NK-92 treated with Interleukin-12 subunit alpha and Interleukin-12 subunit beta, amount 100 ng/mL, for 24 hours (cell line): ENCODE measurements around the gene PRKCA.

Experiments
- DNase-seq: peaks from one replicate; lab custom pipeline; 2025; lab: John Stamatoyannopoulos, UW

The PRKCA gene

GRCh38 chr17:66654764-66655163 is 352.4 kb downstream of the PRKCA start:
- DNase-seq, result no peak

- DNase-seq, result no peak
These were observed 353.0 kb downstream of the PRKCA start for GRCh38 chr17:66655461-66655860.

- no peak for DNase-seq
These were observed 353.4 kb downstream of the PRKCA start for GRCh38 chr17:66655861-66656260.

DNA sequence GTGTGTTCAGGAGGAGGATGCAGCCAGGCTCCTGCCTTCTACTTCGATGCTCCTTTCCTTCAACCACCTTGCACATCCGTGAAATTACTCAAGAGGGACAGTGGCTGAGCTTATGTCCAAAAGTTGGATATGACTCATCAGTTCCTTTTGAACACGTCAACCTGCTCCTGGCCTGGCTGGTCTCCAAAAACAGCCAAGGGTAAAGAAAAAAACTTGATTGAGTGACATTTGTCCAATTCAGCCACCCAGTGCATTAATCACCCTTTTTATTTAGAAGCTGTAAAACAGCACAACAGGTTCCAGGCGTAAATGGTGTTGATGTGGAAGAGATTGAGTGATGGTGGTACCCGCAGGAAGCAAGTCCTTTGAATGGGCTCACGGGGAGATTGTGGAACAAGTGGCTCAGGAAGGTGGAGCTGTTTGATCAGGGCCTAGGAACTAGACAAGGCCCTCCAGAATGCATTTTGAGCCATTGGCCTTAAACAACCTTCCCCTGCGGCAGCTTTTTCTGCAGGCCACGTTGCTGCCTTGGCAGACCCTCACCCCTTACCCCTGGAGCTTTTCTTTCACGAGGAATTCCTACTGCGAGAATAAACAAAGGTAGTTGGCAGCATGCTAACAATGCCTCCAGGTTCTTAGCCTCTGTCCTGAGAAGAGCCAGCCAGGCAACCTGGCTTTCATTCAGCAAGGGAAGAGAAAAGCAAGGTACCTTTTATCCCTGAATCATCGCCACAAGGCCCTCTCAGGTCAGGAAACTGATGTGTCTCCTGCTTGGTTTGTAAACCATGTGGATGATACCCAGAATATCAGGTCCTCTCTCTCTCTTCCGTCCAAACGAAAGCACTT is 359.2 kb downstream of the PRKCA start:
- DNase-seq, result no peak

DNA sequence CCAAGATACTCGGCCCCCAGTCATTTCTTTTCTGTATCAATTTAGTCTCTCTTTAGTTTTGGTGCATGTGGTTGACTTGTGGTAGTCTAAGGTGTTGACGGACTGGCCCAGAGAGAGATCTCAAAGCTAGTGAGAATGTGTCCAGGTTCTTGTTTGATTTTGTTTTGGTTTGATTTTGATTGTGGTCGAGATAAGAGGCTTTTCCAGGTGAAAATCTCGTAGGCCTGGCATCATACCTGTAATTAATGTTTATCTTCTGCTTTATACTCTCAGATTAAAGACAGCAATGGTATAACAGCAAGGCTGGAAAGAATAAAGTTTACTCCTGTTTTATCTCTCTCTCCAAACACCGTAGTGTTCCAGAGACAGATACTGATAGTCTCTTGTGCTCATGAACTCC is 360.1 kb downstream of the PRKCA start:
- no peak for DNase-seq

- no peak for DNase-seq
These were observed 360.7 kb downstream of the PRKCA start for GRCh38 chr17:66663041-66663606.

GRCh38 chr17:66664336-66664735 is 361.9 kb downstream of the PRKCA start:
- no peak for DNase-seq

- no peak for DNase-seq
These were observed 362.8 kb downstream of the PRKCA start for GRCh38 chr17:66665194-66665593.

DNA sequence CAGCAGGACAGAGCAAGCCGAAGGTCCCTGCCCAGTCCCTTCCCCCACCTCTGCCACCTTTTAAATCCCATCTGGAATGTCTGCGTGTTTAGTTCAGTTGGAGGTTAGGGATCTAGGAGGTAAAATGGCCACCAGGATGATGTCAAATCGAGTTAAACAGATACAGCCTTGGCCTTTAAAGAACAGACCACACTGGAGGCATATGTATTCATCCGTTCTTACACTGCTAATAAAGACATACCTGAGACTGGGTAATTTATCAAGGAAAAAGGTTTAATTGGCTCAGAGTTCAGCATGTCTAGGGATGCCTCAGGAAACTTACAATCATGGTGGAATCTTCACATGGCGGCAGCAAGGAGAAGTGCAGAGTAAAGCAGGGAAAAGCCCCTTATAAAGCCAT is 364.7 kb downstream of the PRKCA start:
- no peak for DNase-seq

GRCh38 chr17:66667491-66668030 is 365.1 kb downstream of the PRKCA start:
- no peak for DNase-seq

DNA sequence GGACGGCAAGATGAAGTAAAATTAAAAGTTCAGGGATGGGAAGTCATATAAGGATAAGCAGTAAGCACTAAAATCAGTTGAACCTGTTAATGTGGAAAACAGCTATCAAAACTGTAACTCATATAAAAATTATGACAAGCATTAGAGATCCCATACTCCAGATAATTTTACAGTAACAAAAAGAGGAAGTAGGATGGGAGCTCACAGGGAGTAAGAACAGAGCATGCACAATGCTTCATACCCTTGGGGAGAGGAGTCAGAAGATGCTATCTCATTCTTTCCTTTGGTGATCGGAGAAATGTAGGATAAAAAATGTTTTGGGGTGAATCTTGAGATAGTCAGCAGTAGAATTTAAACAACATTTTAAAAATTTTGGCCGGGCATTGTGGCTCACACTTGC is 367.8 kb downstream of the PRKCA start:
- no peak for DNase-seq

GRCh38 chr17:66671156-66671555 is 368.7 kb downstream of the PRKCA start:
- no peak for DNase-seq

GRCh38 chr17:66673668-66674276 is 371.4 kb downstream of the PRKCA start:
- DNase-seq, result peak; percentile 42

DNA sequence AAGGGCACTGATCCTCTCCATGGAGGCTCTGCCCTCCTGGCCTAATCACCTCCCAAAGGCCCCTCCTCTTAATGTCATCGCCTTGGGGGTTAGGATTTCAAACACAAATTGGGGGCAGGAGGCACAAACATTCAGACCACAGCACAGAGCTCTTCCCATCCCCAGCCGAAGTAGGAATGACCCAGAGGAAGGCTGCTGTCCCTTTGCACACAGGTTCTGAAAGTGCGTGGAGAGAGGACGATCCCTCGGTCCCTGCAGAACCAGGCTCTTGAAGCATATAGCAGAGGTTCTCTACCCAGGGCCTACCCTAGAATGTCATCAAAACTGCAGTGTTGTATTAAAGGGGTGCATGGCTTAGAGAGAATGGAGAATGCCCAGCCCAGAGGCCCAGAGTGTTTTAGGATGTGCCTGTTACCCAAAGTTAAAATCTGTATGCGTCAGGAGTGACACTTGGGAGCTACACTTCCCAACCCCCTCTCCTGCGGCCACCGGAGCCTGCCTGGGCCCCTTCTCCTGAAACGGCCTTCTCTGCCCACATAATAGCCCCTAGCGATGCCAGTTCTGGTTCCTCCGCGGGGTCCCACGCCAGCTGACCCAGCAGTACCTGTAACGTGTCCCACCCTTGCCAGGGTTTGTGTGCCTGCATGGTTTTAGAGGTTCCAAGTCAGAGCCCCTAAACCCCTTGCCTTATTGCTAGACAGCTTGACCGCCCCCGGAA is 373.0 kb downstream of the PRKCA start:
- DNase-seq, result no peak

GRCh38 chr17:66675991-66676371 is 373.6 kb downstream of the PRKCA start:
- DNase-seq, result no peak

- peak; percentile 38 for DNase-seq
These were observed 374.0 kb downstream of the PRKCA start for GRCh38 chr17:66676421-66676820.

DNA sequence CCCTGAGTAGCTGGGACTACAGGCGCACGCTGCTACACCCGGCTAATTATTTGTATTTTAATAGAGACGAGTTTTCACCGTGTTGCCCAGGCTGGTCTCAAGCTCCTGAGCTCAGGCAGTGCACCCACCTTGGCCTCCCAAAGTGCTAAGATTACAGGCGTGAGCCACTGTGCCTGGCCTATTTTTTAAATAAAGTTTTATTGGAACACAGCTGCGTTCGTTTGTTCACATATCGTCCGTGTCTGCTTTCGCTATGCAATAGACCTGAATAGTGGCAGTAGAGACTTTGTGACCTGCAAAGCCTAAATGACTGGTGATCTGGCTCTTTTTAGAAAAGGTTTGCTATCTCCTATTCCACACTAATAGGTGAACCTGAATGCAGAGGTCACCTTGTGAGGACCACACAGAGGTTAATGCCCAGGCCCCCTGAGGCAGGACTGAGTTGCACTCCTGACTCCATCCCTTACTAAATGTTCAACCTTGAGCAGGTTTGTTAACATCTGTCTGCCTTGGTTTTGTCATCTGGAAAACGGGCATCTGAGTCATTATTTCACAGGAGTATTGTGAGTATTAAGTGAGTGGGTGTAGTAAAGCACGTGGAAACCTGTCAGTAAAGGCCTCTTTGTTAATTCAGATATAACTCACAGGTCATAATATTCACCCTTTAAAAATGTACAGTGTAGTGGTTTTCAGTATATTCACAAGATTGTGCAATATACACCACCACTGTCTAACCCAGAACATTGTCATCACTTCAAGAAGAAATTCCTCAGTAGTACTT is 375.0 kb downstream of the PRKCA start:
- no peak for DNase-seq

GRCh38 chr17:66678061-66678460 is 375.6 kb downstream of the PRKCA start:
- no peak for DNase-seq

GRCh38 chr17:66678827-66679226 is 376.4 kb downstream of the PRKCA start:
- DNase-seq, result no peak

GRCh38 chr17:66679631-66680517 is 377.5 kb downstream of the PRKCA start:
- DNase-seq, result no peak

- DNase-seq, result no peak
These were observed 379.9 kb downstream of the PRKCA start for GRCh38 chr17:66682283-66682682.
